HepG2 (cell line): ENCODE results near the gene URM1. TPM values are rescaled to one million over a fixed set of nuclear protein-coding genes. Genes with fewer than 3 reads are reported as not detected.

ENCODE experiments used
- ATAC-seq: fragments of 200-7000 bp; cut with Tn5 transposase; 3 replicates; pipeline ENCODE4 v1.9.1; 2020; ENCODE audit warnings: mild to moderate bottlenecking, moderate library complexity
- BruUV-seq: library from RNA; stranded (reverse); fragments of 400-500 nt; replicated peaks from 2 replicates; lab custom pipeline; 2021; lab: Mats Ljungman, UMichigan
- CTCF ChIA-PET: fragments of 300-600 bp; formaldehyde crosslinking; extraction: SDS; loops from one replicate; lab custom pipeline; 2021; ENCODE audit warnings: low total read pairs, inconsistent platforms, low intra/inter-chr PET ratio; lab: Yijun Ruan, JAX
- POLR2A ChIA-PET: fragments of 350-600 bp; sonication (Branson Sonifier 250); formaldehyde crosslinking; loops from one replicate; lab custom pipeline; 2020; ENCODE audit warnings: antibody characterized with exemption, inconsistent platforms; lab: Yijun Ruan, JAX
- DNase-seq: peaks from one replicate; pipeline ENCODE4 v3.0.0-alpha.2; 2015; ENCODE audit warnings: low spot score
- FAIRE-seq: peaks from 3 replicates; lab custom pipeline; 2011; peaks lifted over from hg19 to GRCh38; lab: Jason Lieb, UNC
- H2AFZ ChIP-seq: one replicate; pipeline ENCODE4 v1.6.1; 2011; ENCODE audit warnings: low read length, inconsistent platforms
- H3K27ac ChIP-seq: fragments of 300-600 bp; 3 replicates; pipeline ENCODE4 v1.8.0; 2011; ENCODE audit warnings: mixed run types, mild to moderate bottlenecking, mixed read lengths, low read length, inconsistent platforms; ENCODE audit not compliant: insufficient read depth; ENCODE audit errors: extremely low read length
- H3K27me3 ChIP-seq, 2 experiments: fragments of 200-600 bp in 1 of 2; 2 replicates in 1 of 2; 3 replicates in 1 of 2; pipeline versions ENCODE4 v1.6.0 to v1.8.0; 2011; ENCODE audit warnings: low read length in 2 of 2, mild to moderate bottlenecking in 2 of 2, moderate library complexity in 2 of 2, inconsistent platforms in 1 of 2; ENCODE audit not compliant: insufficient read depth in 2 of 2, control insufficient read depth in 1 of 2
- H3K36me3 ChIP-seq, 2 experiments: fragments of 200-600 bp in 1 of 2; replicated peaks in 1 of 2; 2 replicates in 1 of 2; 3 replicates in 1 of 2; pipeline versions ENCODE4 v1.5.1 to v1.8.0; 2011; ENCODE audit warnings: low read length in 2 of 2, inconsistent platforms in 1 of 2; ENCODE audit not compliant: insufficient read depth in 2 of 2, control insufficient read depth in 1 of 2
- H3K4me1 ChIP-seq: 2 replicates; pipeline ENCODE4 v1.5.1; 2012; ENCODE audit warnings: low read length, inconsistent platforms; ENCODE audit not compliant: insufficient read depth
- H3K4me2 ChIP-seq: 2 replicates; pipeline ENCODE4 v1.6.0; 2011; ENCODE audit warnings: low read depth, low read length, inconsistent platforms
- H3K4me3 ChIP-seq, 3 experiments: fragments of 200-600 bp in 1 of 3; sonication (generic), shearing (Covaris generic) in 1 of 3; replicated peaks in 1 of 3; 2 replicates each; pipeline ENCODE4 v1.5.1; 2011 to 2016; ENCODE audit warnings: low read length in 3 of 3, inconsistent platforms in 2 of 3, low read depth in 2 of 3, mild to moderate bottlenecking in 2 of 3, control low read depth in 1 of 3, mixed read lengths in 1 of 3; ENCODE audit not compliant: insufficient read depth in 1 of 3
- H3K79me2 ChIP-seq: one replicate; pipeline ENCODE4 v1.6.1; 2011; ENCODE audit warnings: low read length, inconsistent platforms; ENCODE audit not compliant: insufficient read depth
- H3K9ac ChIP-seq: 2 replicates; pipeline ENCODE4 v1.6.0; 2011; ENCODE audit warnings: mild to moderate bottlenecking, low read depth, low read length, inconsistent platforms; ENCODE audit not compliant: insufficient read depth
- H3K9me3 ChIP-seq: 2 replicates; pipeline ENCODE4 v1.5.1; 2012; ENCODE audit warnings: mild to moderate bottlenecking, low read length
- H4K20me1 ChIP-seq: 2 replicates; pipeline ENCODE4 v1.6.0; 2011; ENCODE audit warnings: inconsistent platforms, mild to moderate bottlenecking, low read length, moderate library complexity; ENCODE audit not compliant: insufficient read depth
- KLF16 ChIP-seq, 2 experiments: sonication (generic) in 1 of 2; formaldehyde crosslinking in 1 of 2; IDR thresholded peaks; 2 replicates each; pipeline versions ENCODE4 v1.6.1 to v1.8.0; 2016 to 2023; ENCODE audit warnings: missing genetic modification reagents in 2 of 2, missing compliant biosample characterization in 1 of 2
- MBNL3 ChIP-seq: fragments of 250-450 bp; sonication (Bioruptor Pico); conservative IDR thresholded peaks from 2 replicates; pipeline ENCODE4 v1.8.0; 2022; ENCODE audit warnings: mild to moderate bottlenecking, inconsistent platforms
- PCBP1 ChIP-seq: fragments of 200-400 bp; formaldehyde crosslinking; IDR thresholded peaks from 2 replicates; pipeline ENCODE4 v1.6.1; 2017; ENCODE audit warnings: mild to moderate bottlenecking, low read depth, low read length, borderline replicate concordance
- TARDBP ChIP-seq: sonication (generic); formaldehyde crosslinking; IDR thresholded peaks from 2 replicates; pipeline ENCODE4 v1.8.0; 2022; ENCODE audit warnings: mild to moderate bottlenecking, missing genetic modification reagents
- ZFP37 ChIP-seq: sonication (generic); formaldehyde crosslinking; IDR thresholded peaks from 2 replicates; pipeline ENCODE4 v1.4.0; 2020; ENCODE audit warnings: missing genetic modification reagents, borderline replicate concordance
- ZNF777 ChIP-seq: sonication (generic); formaldehyde crosslinking; IDR thresholded peaks from 2 replicates; pipeline ENCODE4 v1.4.0; 2020; ENCODE audit warnings: missing genetic modification reagents
- ZSCAN9 ChIP-seq: IDR thresholded peaks from 2 replicates; pipeline ENCODE4 v1.6.1; 2016; ENCODE audit warnings: borderline replicate concordance
- WGBS: methylation state at CpG from one replicate; pipeline ENCODE4 v1.1.6; 2017; ENCODE audit warnings: low lambda C conversion rate; 5-methylcytosine and 5-hydroxymethylcytosine counted together
- in situ Hi-C: cut with HindIII; loops from 2 replicates; pipeline ENCODE4 v1.10.0; 2017; ENCODE audit warnings: low pct_unique_long_range_greater_than_20kb; ENCODE audit not compliant: extremely low pct_ligation_motif_present
- intact Hi-C: fragments of 100-400 bp; cut with micrococcal nuclease; formaldehyde crosslinking; loops from one replicate; pipeline ENCODE4 v1.10.0; 2022; ENCODE audit not compliant: unreplicated experiment
- polyA plus RNA-seq, 8 experiments: library from polyadenylated mRNA; depleted of rRNA in 3 of 8; stranded (reverse) in 7 of 8; unstranded in 1 of 8; fragments of >200 nt; fragmentation: Illumina TruSeq in 4 of 8; extraction: Trizol in 4 of 8; gene quantifications; 2 replicates each; pipeline versions ENCODE4 v1.2.1 to v1.2.3, GENCODE V29; 2011 to 2016; ENCODE audit warnings: low read depth in 4 of 8, missing spikeins in 1 of 8, mixed read lengths in 1 of 8; ENCODE audit not compliant: insufficient read depth in 1 of 8
- total RNA-seq, 5 experiments: library from RNA; depleted of rRNA; stranded (reverse); fragments of >200 nt; fragmentation: Illumina TruSeq; extraction: Trizol; gene quantifications; 2 replicates each; pipeline ENCODE4 v1.2.3, GENCODE V29; 2016; ENCODE audit warnings: low read depth in 1 of 5
- TF ChIP-seq, protein P1 (sequence below): sonication (generic); formaldehyde crosslinking; IDR thresholded peaks from 2 replicates; pipeline ENCODE4 v1.8.1; 2023; ENCODE audit warnings: mild to moderate bottlenecking, moderate library complexity, missing genetic modification reagents
- TF ChIP-seq, protein P2 (sequence below): sonication (generic); formaldehyde crosslinking; IDR thresholded peaks from 2 replicates; pipeline ENCODE4 v1.4.0; 2020; ENCODE audit warnings: mild to moderate bottlenecking, missing genetic modification reagents
- TF ChIP-seq, protein P3 (sequence below): sonication (generic); formaldehyde crosslinking; IDR thresholded peaks from 2 replicates; pipeline ENCODE4 v1.4.0; 2020; ENCODE audit warnings: low read depth, missing genetic modification reagents

Gene URM1
- total and polyA plus RNA-seq, 2 of the 13 experiments (the other 11 are each of a cell fraction or from before 2014, with no cell fraction given) = 37.1 to 41.3 TPM

DNA sequence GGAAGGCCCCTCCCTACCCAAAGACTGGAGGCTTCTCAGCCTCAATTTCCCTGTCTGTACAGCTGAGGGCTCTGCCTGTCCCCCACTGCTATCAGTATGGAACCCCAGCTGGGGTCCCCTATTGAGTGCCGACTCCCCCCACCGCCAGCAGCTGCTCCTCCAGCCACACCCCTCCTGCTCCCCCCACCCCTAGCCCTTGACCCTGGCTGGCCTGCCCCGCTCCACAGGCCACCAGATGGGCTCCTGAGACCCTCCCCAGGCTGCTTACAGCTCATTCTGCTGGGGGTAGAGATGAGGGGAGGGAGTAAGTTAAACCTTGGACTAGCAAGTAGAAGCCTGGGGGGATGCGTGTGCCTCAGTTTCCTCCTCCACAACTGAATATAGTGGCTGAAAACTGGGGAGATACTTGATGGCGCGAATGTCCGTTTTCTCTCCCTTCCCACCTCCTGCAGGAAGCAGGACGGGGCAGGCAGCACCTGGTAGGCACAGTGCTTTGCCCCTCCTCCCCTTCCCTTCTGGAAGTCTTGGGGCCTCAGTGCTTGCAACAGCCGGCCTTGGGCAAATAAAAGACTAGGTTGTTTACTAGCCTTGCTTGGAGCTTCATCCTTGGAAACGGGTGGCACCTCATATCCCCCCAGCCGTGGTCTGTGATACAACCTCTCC lies 19.1 kb downstream of the URM1 start:
- Histone ChIP-seq H3K36me3 (peaks cover 15 to 48% of the 10 kb centered on the region in 2 experiments), H3K79me2 (no peaks in the 10 kb centered on the region), H3K4me1 (peaks cover 14% of the 10 kb centered on the region), H3K4me3 (no peak overlapping the region), H3K4me2 (no peak overlapping the region), H3K9ac (no peak overlapping the region), H3K27me3 (no peaks in the 10 kb centered on the region), H2AFZ (no peak overlapping the region), H4K20me1 (no peaks in the 10 kb centered on the region), H3K9me3 (no peaks in the 10 kb centered on the region), H3K27ac (no peak overlapping the region)
- DNase-seq (no peak), FAIRE-seq (no peak), ATAC-seq (no peak)
- POLR2A ChIA-PET = no interaction called here
- 95% methylated on average over 11 of the region's 11 CpGs for WGBS
- intact Hi-C loops (no loop called here), in situ Hi-C loops (no loop called here)
- BruUV-seq = no TSS peak
- CTCF ChIA-PET = no interaction called here
- TF ChIP-seq, protein P1, sequence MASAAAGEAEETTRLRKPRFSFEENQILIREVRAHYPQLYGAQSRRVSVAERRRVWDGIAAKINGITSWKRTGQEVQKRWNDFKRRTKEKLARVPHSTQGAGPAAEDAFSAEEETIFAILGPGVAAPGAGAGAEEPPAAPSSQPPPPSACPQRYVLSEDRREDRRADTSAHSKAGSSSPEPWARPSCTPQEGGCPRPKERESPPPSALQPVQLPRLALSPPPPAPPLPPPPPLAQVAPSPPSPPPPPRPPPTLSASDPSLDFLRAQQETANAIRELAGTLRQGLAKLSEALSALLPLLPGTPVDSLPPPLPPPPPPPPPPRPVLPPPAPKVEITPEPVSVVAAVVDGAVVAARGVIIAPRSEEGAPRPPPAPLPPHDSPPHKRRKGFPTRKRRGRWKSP (CRISPR knock-in tag) = no peak
- TF ChIP-seq, protein P2, sequence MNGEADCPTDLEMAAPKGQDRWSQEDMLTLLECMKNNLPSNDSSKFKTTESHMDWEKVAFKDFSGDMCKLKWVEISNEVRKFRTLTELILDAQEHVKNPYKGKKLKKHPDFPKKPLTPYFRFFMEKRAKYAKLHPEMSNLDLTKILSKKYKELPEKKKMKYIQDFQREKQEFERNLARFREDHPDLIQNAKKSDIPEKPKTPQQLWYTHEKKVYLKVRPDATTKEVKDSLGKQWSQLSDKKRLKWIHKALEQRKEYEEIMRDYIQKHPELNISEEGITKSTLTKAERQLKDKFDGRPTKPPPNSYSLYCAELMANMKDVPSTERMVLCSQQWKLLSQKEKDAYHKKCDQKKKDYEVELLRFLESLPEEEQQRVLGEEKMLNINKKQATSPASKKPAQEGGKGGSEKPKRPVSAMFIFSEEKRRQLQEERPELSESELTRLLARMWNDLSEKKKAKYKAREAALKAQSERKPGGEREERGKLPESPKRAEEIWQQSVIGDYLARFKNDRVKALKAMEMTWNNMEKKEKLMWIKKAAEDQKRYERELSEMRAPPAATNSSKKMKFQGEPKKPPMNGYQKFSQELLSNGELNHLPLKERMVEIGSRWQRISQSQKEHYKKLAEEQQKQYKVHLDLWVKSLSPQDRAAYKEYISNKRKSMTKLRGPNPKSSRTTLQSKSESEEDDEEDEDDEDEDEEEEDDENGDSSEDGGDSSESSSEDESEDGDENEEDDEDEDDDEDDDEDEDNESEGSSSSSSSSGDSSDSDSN (CRISPR knock-in tag) = no peak
- TF ChIP-seq ZNF777 (CRISPR knock-in tag) (no peak), ZSCAN9 (CRISPR knock-in tag) (no peak), TARDBP (CRISPR knock-in tag) (no peak), ZFP37 (CRISPR knock-in tag) (no peak), MBNL3 (CRISPR knock-in tag) (no peak), PCBP1 (no peak), KLF16 (CRISPR knock-in tag; IDR thresholded peaks at IDR 0.05) (no peak)
- TF ChIP-seq, protein P3, sequence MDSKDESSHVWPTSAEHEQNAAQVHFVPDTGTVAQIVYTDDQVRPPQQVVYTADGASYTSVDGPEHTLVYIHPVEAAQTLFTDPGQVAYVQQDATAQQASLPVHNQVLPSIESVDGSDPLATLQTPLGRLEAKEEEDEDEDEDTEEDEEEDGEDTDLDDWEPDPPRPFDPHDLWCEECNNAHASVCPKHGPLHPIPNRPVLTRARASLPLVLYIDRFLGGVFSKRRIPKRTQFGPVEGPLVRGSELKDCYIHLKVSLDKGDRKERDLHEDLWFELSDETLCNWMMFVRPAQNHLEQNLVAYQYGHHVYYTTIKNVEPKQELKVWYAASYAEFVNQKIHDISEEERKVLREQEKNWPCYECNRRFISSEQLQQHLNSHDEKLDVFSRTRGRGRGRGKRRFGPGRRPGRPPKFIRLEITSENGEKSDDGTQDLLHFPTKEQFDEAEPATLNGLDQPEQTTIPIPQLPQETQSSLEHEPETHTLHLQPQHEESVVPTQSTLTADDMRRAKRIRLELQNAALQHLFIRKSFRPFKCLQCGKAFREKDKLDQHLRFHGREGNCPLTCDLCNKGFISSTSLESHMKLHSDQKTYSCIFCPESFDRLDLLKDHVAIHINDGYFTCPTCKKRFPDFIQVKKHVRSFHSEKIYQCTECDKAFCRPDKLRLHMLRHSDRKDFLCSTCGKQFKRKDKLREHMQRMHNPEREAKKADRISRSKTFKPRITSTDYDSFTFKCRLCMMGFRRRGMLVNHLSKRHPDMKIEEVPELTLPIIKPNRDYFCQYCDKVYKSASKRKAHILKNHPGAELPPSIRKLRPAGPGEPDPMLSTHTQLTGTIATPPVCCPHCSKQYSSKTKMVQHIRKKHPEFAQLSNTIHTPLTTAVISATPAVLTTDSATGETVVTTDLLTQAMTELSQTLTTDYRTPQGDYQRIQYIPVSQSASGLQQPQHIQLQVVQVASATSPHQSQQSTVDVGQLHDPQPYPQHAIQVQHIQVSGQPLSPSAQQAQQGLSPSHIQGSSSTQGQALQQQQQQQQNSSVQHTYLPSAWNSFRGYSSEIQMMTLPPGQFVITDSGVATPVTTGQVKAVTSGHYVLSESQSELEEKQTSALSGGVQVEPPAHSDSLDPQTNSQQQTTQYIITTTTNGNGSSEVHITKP (CRISPR knock-in tag) = no peak
